K562 (cell line): Measurements from ENCODE around the gene NXPH4.

Experiments
- BHLHE40 ChIP-seq: IDR thresholded peaks from 2 replicates; pipeline ENCODE4 v1.6.1; 2011; ENCODE audit warnings: low read length, improper control_type of control experiment
- CTCF ChIP-seq, 3 experiments: IDR thresholded peaks in 2 of 3; conservative IDR thresholded peaks in 1 of 3; 2 replicates each; pipeline ENCODE4 v1.5.1; 2011 to 2012; ENCODE audit warnings: low read length in 3 of 3, mild to moderate bottlenecking in 3 of 3, control low read depth in 2 of 3, improper control_type of control experiment in 1 of 3, inconsistent platforms in 1 of 3, low read depth in 1 of 3, mixed read lengths in 1 of 3, moderate library complexity in 1 of 3; ENCODE audit not compliant: insufficient read depth in 2 of 3
- HNRNPL ChIP-seq: fragments of 200-400 bp; formaldehyde crosslinking; IDR thresholded peaks from 2 replicates; pipeline ENCODE4 v1.6.1; 2017; ENCODE audit warnings: low read depth, mild to moderate bottlenecking, low read length
- KAT7 ChIP-seq: sonication (generic); formaldehyde crosslinking; IDR thresholded peaks from 2 replicates; pipeline ENCODE4 v1.8.0; 2022; ENCODE audit warnings: missing genetic modification reagents, mild to moderate bottlenecking, borderline replicate concordance
- MAX ChIP-seq: sonication (generic); formaldehyde crosslinking; IDR thresholded peaks from 2 replicates; pipeline ENCODE4 v1.9.0; 2022; ENCODE audit warnings: mild to moderate bottlenecking, missing genetic modification reagents
- PTBP1 ChIP-seq: fragments of 200-400 bp; formaldehyde crosslinking; IDR thresholded peaks from 2 replicates; pipeline ENCODE4 v1.6.1; 2017; ENCODE audit warnings: low read depth, low read length
- YY1 ChIP-seq, 3 experiments: IDR thresholded peaks; 2 replicates each; pipeline ENCODE4 v1.6.1; 2011; ENCODE audit warnings: low read length in 2 of 3, mild to moderate bottlenecking in 2 of 3, moderate library complexity in 2 of 3, borderline replicate concordance in 1 of 3, control low read depth in 1 of 3, low read depth in 1 of 3; ENCODE audit not compliant: insufficient read depth in 3 of 3, insufficient replicate concordance in 2 of 3, control insufficient read depth in 1 of 3, insufficient read length in 1 of 3; ENCODE audit errors: extremely low read depth in 1 of 3
- ZBED1 ChIP-seq: IDR thresholded peaks from 2 replicates; pipeline ENCODE4 v1.6.1; 2014
- ZBTB33 ChIP-seq: sonication (generic); formaldehyde crosslinking; IDR thresholded peaks from 2 replicates; pipeline ENCODE4 v1.8.1; 2023; ENCODE audit warnings: mild to moderate bottlenecking, missing genetic modification reagents

- TF ChIP-seq HNRNPL (no peak), CTCF (IDR thresholded peaks at IDR 0.05 in 2 of 3, conservative IDR thresholded peaks at IDR 0.05 in 1 of 3; ENCODE audit: insufficient read depth in 2 of 3, low read depth in 1 of 3, low read length in 3 of 3) (no peak), PTBP1 (no peak), MAX (CRISPR knock-in tag) (no peak), ZBTB33 (CRISPR knock-in tag) (no peak), BHLHE40 (no peak), ZBED1 (no peak), YY1 (IDR thresholded peaks at IDR 0.05; ENCODE audit: borderline replicate concordance in 1 of 3, control insufficient read depth in 1 of 3, extremely low read depth in 1 of 3, insufficient read depth in 3 of 3, insufficient read length in 1 of 3, insufficient replicate concordance in 2 of 3, low read depth in 1 of 3, low read length in 2 of 3) (no peak), KAT7 (CRISPR knock-in tag) (no peak)
These were observed 2.8 kb downstream of the NXPH4 start for GRCh38 chr12:57219205-57219992.
